GM12874 (cell line): Measurements from ENCODE around the gene SLC22A23.

Experiments
- TF ChIP-seq, protein P1 (sequence below): IDR thresholded peaks from 2 replicates; pipeline ENCODE4 v1.5.1; 2011; ENCODE audit warnings: low read depth, mild to moderate bottlenecking, control low read depth, low read length, moderate library complexity; ENCODE audit not compliant: insufficient read depth

The SLC22A23 gene

GRCh38 chr6:3468585-3468984 is 11.7 kb upstream of the SLC22A23 start:
- TF ChIP-seq, protein P1, sequence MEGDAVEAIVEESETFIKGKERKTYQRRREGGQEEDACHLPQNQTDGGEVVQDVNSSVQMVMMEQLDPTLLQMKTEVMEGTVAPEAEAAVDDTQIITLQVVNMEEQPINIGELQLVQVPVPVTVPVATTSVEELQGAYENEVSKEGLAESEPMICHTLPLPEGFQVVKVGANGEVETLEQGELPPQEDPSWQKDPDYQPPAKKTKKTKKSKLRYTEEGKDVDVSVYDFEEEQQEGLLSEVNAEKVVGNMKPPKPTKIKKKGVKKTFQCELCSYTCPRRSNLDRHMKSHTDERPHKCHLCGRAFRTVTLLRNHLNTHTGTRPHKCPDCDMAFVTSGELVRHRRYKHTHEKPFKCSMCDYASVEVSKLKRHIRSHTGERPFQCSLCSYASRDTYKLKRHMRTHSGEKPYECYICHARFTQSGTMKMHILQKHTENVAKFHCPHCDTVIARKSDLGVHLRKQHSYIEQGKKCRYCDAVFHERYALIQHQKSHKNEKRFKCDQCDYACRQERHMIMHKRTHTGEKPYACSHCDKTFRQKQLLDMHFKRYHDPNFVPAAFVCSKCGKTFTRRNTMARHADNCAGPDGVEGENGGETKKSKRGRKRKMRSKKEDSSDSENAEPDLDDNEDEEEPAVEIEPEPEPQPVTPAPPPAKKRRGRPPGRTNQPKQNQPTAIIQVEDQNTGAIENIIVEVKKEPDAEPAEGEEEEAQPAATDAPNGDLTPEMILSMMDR, result no peak

GRCh38 chr6:3467996-3468395 is 11.1 kb upstream of the SLC22A23 start:
- TF ChIP-seq, protein P1, result no peak

DNA sequence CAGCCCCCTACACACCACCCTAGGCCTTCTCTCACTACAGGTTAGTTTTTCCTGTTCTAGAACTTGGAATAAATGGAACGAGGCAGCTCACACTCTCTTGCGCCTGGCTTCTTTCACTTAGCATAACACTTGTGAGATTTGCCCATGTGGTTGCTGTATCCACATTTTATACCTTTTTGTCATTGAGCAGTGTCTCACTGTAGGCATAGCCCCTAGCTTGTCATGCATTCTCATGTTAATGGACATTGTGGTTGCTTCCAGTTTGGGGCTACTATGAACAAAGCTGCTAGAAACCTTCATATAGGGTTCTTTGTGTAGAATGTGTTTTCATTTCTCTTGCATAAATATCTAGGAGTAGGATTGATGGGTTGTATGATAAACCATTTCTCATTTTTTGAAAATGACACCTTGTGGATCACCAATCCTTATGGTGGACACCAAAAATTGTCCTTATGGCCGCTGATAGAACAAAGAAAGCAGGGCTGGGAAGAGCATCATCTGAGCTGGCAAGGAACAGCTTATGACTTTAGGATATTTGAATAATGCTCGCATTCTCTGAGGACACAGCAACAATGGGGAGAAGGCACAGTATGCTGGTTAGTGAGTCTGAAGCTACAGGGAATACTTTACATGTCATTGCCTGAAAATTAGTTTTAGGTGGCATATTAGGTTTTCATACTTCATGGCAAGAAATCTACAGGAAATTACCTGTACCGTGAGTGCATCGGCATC is 9.8 kb upstream of the SLC22A23 start:
- TF ChIP-seq, protein P1, result no peak

DNA sequence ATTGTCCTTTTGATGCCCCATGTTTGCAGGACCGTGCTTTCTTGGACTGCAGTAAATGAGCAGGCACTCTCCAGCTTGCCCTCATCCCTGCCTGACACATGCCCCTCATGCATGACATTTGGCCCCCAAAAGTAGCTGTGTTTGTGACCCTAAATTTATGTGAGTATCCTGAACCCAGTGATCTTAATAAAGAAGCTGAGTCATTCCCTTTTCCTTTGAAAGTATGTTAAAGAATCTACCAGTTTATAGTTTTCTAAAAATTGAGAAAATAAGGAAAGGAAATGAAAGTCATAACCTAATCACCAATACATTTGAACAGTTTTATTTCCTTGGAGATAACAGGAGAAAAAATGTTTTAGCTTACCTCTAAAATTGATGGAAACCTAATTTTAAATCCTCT is 3.4 kb upstream of the SLC22A23 start:
- TF ChIP-seq, protein P1, result no peak

- TF ChIP-seq, protein P1, result no peak
These were observed 2.0 kb upstream of the SLC22A23 start for GRCh38 chr6:3458706-3459421.

DNA sequence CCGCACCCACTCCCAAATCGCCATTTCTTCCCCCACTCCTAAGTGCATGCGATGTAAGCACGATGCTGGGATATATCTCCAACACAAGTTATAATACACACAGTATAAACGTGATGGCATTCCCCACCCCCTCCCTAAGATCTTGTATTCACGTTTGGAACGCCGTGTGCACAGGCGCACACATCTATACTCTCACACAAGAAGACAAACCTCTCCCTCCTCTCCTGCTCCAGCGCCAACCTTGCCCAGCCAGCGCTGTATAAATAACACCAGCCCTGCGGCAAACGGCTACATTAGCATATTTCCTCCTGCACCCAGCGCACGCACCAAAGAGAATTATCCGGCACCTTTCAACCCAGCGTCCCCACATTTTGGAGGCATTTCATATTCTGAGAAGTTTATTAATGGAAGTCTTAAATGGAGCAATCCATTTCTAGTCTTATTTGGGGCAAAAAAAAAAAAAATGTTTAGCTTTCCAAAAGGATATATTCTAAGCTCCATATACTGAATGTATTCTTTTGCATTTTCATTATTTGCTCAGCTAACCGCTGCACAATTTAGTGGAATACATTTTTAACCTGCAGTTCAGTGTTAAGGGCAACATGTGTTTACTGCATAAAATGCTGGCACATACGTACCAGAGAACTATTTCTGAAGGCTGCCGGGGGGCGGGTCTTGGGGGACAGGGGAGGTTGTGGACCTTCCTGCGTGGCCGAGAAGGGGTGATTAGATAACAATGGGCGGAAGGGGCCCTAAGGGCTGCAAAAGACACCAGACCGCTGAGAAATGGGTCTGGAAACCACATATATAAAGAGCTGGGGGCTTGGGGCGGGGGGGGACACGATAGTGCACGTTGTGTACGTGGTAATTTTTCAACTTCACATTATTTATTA is 1.1 kb upstream of the SLC22A23 start:
- TF ChIP-seq, protein P1, result no peak

- TF ChIP-seq, protein P1, result no peak
These were observed 404 bp downstream of the SLC22A23 start for GRCh38 chr6:3456395-3456897.
